Measurements from ENCODE around the gene VWA3B. TPM values are rescaled to one million over a fixed set of nuclear protein-coding genes. Genes with fewer than 3 reads are reported as not detected.
"Not testable (repeated sequence)": the region's sequence is repeated elsewhere in the genome, so short reads cannot be mapped to it uniquely, and the experiment has no call there.

The VWA3B gene
- total and polyA plus RNA-seq, 4 donors: 0.36 to 1.1 (median 1.0) TPM; not detected in 1

GRCh38 chr2:98313492-98314250 lies 226.7 kb downstream of the VWA3B start:
- Histone ChIP-seq H3K9me3 (ENCODE audit: control insufficient read depth, low read length) (no peaks in the 10 kb centered on the region), H3K27me3 (ENCODE audit: control insufficient read depth in 1 of 2, insufficient read depth in 2 of 2, low read length in 1 of 2) (no peaks in the 10 kb centered on the region), H3K36me3 (ENCODE audit: control insufficient read depth in 1 of 2, insufficient read depth in 2 of 2, low read length in 1 of 2) (no peaks in the 10 kb centered on the region), H3K4me1 (ENCODE audit: control insufficient read depth in 1 of 2, insufficient read depth in 2 of 2, low read length in 2 of 2) (no peaks in the 10 kb centered on the region), H3K27ac (ENCODE audit: low read depth in 1 of 2, low read length in 2 of 2) (no peak overlapping the region), H3K4me3 (ENCODE audit: low read length in 2 of 2) (no peak overlapping the region)
- no peak for ATAC-seq (ENCODE audit: low FRiP score)
- no peak for DNase-seq
- 80 to 84% methylated on average over 8 of the region's 8 CpGs for WGBS, 2 donors
- intact Hi-C loops (cut with DNase I): no loop called here

GRCh38 chr2:98314251-98314650 lies 227.3 kb downstream of the VWA3B start:
- intact Hi-C loops (cut with DNase I): no loop called here
- 64 to 69% methylated on average over 4 of the region's 4 CpGs for WGBS, 2 donors
- DNase-seq: no peak
- Histone ChIP-seq H3K4me3 (ENCODE audit: low read length in 2 of 2) (no peak overlapping the region), H3K27ac (ENCODE audit: low read depth in 1 of 2, low read length in 2 of 2) (no peak overlapping the region), H3K36me3 (ENCODE audit: control insufficient read depth in 1 of 2, insufficient read depth in 2 of 2, low read length in 1 of 2) (no peaks in the 10 kb centered on the region), H3K4me1 (ENCODE audit: control insufficient read depth in 1 of 2, insufficient read depth in 2 of 2, low read length in 2 of 2) (no peaks in the 10 kb centered on the region), H3K27me3 (ENCODE audit: control insufficient read depth in 1 of 2, insufficient read depth in 2 of 2, low read length in 1 of 2) (no peaks in the 10 kb centered on the region), H3K9me3 (ENCODE audit: control insufficient read depth, low read length) (no peaks in the 10 kb centered on the region)
- ATAC-seq (ENCODE audit: low FRiP score): no peak

- Histone ChIP-seq H3K36me3 (ENCODE audit: control insufficient read depth in 1 of 2, insufficient read depth in 2 of 2, low read length in 1 of 2) (no peaks in the 10 kb centered on the region), H3K27ac (ENCODE audit: low read depth in 1 of 2, low read length in 2 of 2) (no peak overlapping the region), H3K9me3 (ENCODE audit: control insufficient read depth, low read length) (peaks cover 5% of the 10 kb centered on the region), H3K4me1 (ENCODE audit: control insufficient read depth in 1 of 2, insufficient read depth in 2 of 2, low read length in 2 of 2) (no peaks in the 10 kb centered on the region), H3K4me3 (ENCODE audit: low read length in 2 of 2) (no peak overlapping the region), H3K27me3 (ENCODE audit: control insufficient read depth in 1 of 2, insufficient read depth in 2 of 2, low read length in 1 of 2) (no peaks in the 10 kb centered on the region)
- WGBS, 2 donors: 88 to 90% methylated on average over 2 of the region's 2 CpGs
- intact Hi-C loops (cut with DNase I): no loop called here
- no peak for ATAC-seq (ENCODE audit: low FRiP score)
- no peak for DNase-seq
These were observed 229.0 kb downstream of the VWA3B start for GRCh38 chr2:98315957-98316356.

DNA sequence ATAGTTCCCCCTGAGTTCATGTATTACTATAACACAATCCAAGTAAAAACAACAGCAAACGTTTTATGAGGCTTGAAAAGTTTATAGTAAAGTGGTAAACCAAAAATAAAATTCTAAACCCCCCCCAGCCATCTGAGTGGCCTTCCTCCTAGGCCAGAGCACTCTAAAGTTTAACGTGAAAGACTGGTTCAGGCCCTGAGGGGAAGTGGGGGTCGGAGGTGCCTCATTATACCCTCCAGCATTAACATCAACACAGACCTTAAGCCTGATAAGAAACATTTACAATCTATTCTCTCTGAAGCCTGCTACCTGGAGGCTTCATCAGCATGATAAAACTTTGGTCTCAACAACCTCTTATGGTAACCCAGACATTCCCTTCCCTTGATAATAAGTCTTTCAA lies 230.2 kb downstream of the VWA3B start:
- intact Hi-C loops (cut with DNase I): no loop called here
- WGBS, 2 donors: 24 to 29% methylated on average over 3 of the region's 3 CpGs
- no peak for ATAC-seq (ENCODE audit: low FRiP score)

DNA sequence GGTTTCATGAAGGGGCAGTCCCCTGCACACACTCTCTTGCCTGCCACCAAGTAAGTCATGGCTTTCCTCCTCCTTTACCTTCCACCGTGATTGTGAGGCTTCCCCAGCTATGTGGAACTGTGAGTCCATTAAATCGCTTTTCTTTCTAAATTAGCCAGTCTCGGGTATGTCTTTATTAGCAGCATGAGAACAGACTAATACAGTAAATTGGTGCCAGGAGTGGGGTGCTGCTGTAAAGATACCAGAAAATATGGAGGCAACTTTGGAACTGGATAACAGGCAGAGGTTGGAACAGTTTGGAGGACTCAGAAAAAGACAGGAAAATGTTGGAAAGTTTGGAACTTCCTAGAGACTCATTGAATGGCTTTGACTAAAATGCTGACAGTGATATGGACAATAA lies 233.2 kb downstream of the VWA3B start:
- 85 to 89% methylated on average over 3 of the region's 3 CpGs for WGBS, 2 donors
- intact Hi-C loops (cut with DNase I); H3K36me3 ChIP-seq (ENCODE audit: control insufficient read depth in 1 of 2, insufficient read depth in 2 of 2, low read length in 1 of 2): not testable (repeated sequence)

More for the DNA sequence above, 230.2 kb downstream of the VWA3B start:
- H3K36me3 ChIP-seq (ENCODE audit: control insufficient read depth in 1 of 2, insufficient read depth in 2 of 2, low read length in 1 of 2): no peaks in the 10 kb centered on the region
- H3K27me3 ChIP-seq (ENCODE audit: control insufficient read depth in 1 of 2, insufficient read depth in 2 of 2, low read length in 1 of 2): no peaks in the 10 kb centered on the region
- no peak for DNase-seq
- no peak overlapping the region for H3K27ac ChIP-seq (ENCODE audit: low read depth in 1 of 2, low read length in 2 of 2)
- H3K9me3 ChIP-seq (ENCODE audit: control insufficient read depth, low read length): peaks cover 9% of the 10 kb centered on the region
- H3K4me1 ChIP-seq (ENCODE audit: control insufficient read depth in 1 of 2, insufficient read depth in 2 of 2, low read length in 2 of 2): no peaks in the 10 kb centered on the region
- H3K4me3 ChIP-seq (ENCODE audit: low read length in 2 of 2): no peak overlapping the region

DNA sequence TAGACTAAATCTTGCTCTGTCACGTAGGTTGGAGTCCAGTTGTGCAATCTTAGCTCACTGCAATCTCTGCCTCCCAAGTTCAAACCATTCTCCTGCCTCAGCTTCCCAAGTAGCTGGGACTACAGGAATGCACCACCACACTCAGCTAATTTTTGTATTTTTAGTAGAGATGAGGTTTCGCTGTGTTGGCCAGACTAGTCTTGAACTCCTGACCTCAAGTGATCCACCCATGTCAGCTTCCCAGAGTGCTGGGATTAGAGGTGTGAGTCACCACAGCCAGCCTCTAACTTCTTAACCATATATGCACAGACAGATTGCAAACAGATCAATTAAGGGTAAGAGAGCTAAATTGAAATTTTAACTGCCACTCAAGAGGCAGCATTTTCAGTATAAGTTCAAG lies 237.2 kb downstream of the VWA3B start:
- H3K36me3 ChIP-seq (ENCODE audit: control insufficient read depth in 1 of 2, insufficient read depth in 2 of 2, low read length in 1 of 2): no peaks in the 10 kb centered on the region
- H3K4me3 ChIP-seq (ENCODE audit: low read length in 2 of 2): no peak overlapping the region
- peaks cover 12% of the 10 kb centered on the region for H3K9me3 ChIP-seq (ENCODE audit: control insufficient read depth, low read length)
- H3K4me1 ChIP-seq (ENCODE audit: control insufficient read depth in 1 of 2, insufficient read depth in 2 of 2, low read length in 2 of 2): no peaks in the 10 kb centered on the region
- no peak overlapping the region for H3K27ac ChIP-seq (ENCODE audit: low read depth in 1 of 2, low read length in 2 of 2)
- 72 to 74% methylated on average over 2 of the region's 2 CpGs for whole genome bisulfite sequencing, 2 donors
- ATAC-seq (ENCODE audit: low FRiP score) (no peak), DNase-seq (no peak)
- no peaks in the 10 kb centered on the region for H3K27me3 ChIP-seq (ENCODE audit: control insufficient read depth in 1 of 2, insufficient read depth in 2 of 2, low read length in 1 of 2)
- intact Hi-C loops (cut with DNase I): no loop called here

More for the DNA sequence above, 233.2 kb downstream of the VWA3B start:
- not testable (repeated sequence) for H3K4me3 ChIP-seq (ENCODE audit: low read length in 2 of 2); H3K4me1 ChIP-seq (ENCODE audit: control insufficient read depth in 1 of 2, insufficient read depth in 2 of 2, low read length in 2 of 2); H3K27ac ChIP-seq (ENCODE audit: low read depth in 1 of 2, low read length in 2 of 2); ATAC-seq (ENCODE audit: low FRiP score); DNase-seq; H3K27me3 ChIP-seq (ENCODE audit: control insufficient read depth in 1 of 2, insufficient read depth in 2 of 2, low read length in 1 of 2)
- peaks cover 12% of the 10 kb centered on the region for H3K9me3 ChIP-seq (ENCODE audit: control insufficient read depth, low read length)

GRCh38 chr2:98327776-98328175 lies 240.8 kb downstream of the VWA3B start:
- ATAC-seq (ENCODE audit: low FRiP score) (no peak), DNase-seq (no peak)
- Histone ChIP-seq H3K27ac (ENCODE audit: low read depth in 1 of 2, low read length in 2 of 2) (no peak overlapping the region), H3K27me3 (ENCODE audit: control insufficient read depth in 1 of 2, insufficient read depth in 2 of 2, low read length in 1 of 2) (no peaks in the 10 kb centered on the region), H3K9me3 (ENCODE audit: control insufficient read depth, low read length) (peaks cover 3% of the 10 kb centered on the region), H3K4me1 (ENCODE audit: control insufficient read depth in 1 of 2, insufficient read depth in 2 of 2, low read length in 2 of 2) (no peaks in the 10 kb centered on the region), H3K4me3 (ENCODE audit: low read length in 2 of 2) (no peak overlapping the region), H3K36me3 (ENCODE audit: control insufficient read depth in 1 of 2, insufficient read depth in 2 of 2, low read length in 1 of 2) (no peaks in the 10 kb centered on the region)
- 93 to 96% methylated on average over 4 of the region's 4 CpGs for WGBS, 2 donors
- intact Hi-C loops (cut with DNase I): no loop called here

DNA sequence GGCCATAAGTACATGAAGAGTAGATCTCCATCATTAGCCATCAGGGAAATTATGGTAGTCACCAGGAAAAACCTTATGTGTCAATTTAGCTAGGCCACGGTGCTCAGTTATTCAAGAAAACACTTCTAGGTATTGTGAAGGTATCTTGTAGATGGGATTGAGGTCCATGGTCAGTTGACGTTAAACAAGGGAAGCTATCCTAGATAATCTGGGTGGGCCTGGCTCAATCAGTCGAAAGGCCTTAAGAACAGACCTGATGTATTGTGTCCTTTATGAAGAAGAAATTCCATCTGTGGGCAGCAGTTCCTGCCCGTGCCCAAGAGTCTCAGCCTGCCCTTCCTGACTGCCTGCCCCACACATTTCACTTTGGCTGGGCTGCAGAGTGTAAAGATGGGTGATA lies 242.6 kb downstream of the VWA3B start:
- H3K27me3 ChIP-seq (ENCODE audit: control insufficient read depth in 1 of 2, insufficient read depth in 2 of 2, low read length in 1 of 2): no peaks in the 10 kb centered on the region
- H3K9me3 ChIP-seq (ENCODE audit: control insufficient read depth, low read length): peaks cover 2% of the 10 kb centered on the region
- peaks cover 0 to 3% of the 10 kb centered on the region in 2 donors for H3K4me1 ChIP-seq (ENCODE audit: control insufficient read depth in 1 of 2, insufficient read depth in 2 of 2, low read length in 2 of 2)
- no peaks in the 10 kb centered on the region for H3K36me3 ChIP-seq (ENCODE audit: control insufficient read depth in 1 of 2, insufficient read depth in 2 of 2, low read length in 1 of 2)
- DNase-seq (no peak), ATAC-seq (ENCODE audit: low FRiP score) (no peak)
- H3K27ac ChIP-seq (ENCODE audit: low read depth in 1 of 2, low read length in 2 of 2): no peak overlapping the region
- intact Hi-C loops (cut with DNase I): no loop called here
- no peak overlapping the region for H3K4me3 ChIP-seq (ENCODE audit: low read length in 2 of 2)
- 81 to 88% methylated on average over 4 of the region's 4 CpGs for WGBS, 2 donors

DNA sequence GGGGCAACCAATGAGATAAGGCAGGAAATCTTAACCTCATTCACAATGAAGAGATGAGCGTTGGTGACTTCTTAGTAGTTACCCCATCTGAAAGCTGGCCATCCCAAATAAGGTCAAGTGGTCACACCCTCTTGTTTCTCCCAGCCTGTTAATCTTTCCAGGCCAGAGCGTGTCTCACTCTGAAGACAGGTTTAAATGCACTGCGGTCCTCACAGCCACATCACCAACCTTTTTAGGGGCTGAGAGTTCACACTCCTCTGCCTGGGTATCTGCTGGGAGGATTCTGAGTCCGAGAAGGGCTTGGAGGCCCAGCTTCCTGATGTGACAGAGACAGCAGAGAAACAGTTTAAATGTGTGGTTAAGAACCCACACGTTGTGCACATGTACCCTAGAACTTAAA lies 246.0 kb downstream of the VWA3B start:
- no peak for DNase-seq
- Histone ChIP-seq H3K27ac (ENCODE audit: low read depth in 1 of 2, low read length in 2 of 2) (no peak overlapping the region), H3K9me3 (ENCODE audit: control insufficient read depth, low read length) (peaks cover 2% of the 10 kb centered on the region), H3K4me1 (ENCODE audit: control insufficient read depth in 1 of 2, insufficient read depth in 2 of 2, low read length in 2 of 2) (peaks cover 0 to 3% of the 10 kb centered on the region in 2 donors), H3K36me3 (ENCODE audit: control insufficient read depth in 1 of 2, insufficient read depth in 2 of 2, low read length in 1 of 2) (no peaks in the 10 kb centered on the region), H3K27me3 (ENCODE audit: control insufficient read depth in 1 of 2, insufficient read depth in 2 of 2, low read length in 1 of 2) (no peaks in the 10 kb centered on the region), H3K4me3 (ENCODE audit: low read length in 2 of 2) (no peak overlapping the region)
- WGBS, 2 donors: 90 to 91% methylated on average over 5 of the region's 5 CpGs
- intact Hi-C loops (cut with DNase I): no loop called here
- no peak for ATAC-seq (ENCODE audit: low FRiP score)
